HCT116 (cell line): ENCODE measurements around the gene HBP1. TPM values are rescaled to one million over a fixed set of nuclear protein-coding genes. Genes with fewer than 3 reads are reported as not detected.

ENCODE experiments used
- ATAC-seq: fragments of 200-7000 bp; cut with Tn5 transposase; 2 replicates; pipeline ENCODE4 v1.9.1; 2020; ENCODE audit warnings: mild to moderate bottlenecking, moderate library complexity
- BruUV-seq: library from RNA; stranded (reverse); fragments of 400-500 nt; replicated peaks from 2 replicates; lab custom pipeline; 2021; lab: Mats Ljungman, UMichigan
- CTCF ChIA-PET: fragments of 300-600 bp; sonication (Branson Sonifier 250); formaldehyde crosslinking; loops from one replicate; lab custom pipeline; 2021; ENCODE audit warnings: antibody characterized with exemption; lab: Charles Lee
- POLR2A ChIA-PET: fragments of 300-600, 350-600 bp; sonication (Branson Sonifier 250); formaldehyde crosslinking; loops from one replicate; lab custom pipeline; 2021; ENCODE audit warnings: antibody characterized with exemption; lab: Charles Lee
- RAD21 ChIA-PET, 2 experiments: fragments of 300-600 bp; sonication (Branson Sonifier 250); formaldehyde crosslinking; loops; one replicate each; lab custom pipeline; 2023; ENCODE audit warnings: low total read pairs in 2 of 2; ENCODE audit not compliant: uncharacterized antibody in 2 of 2, unreplicated experiment in 2 of 2, low non-redundant PET in 1 of 2; lab: Charles Lee
- DNase-seq: peaks from one replicate; pipeline ENCODE4 v3.0.0-alpha.2; 2010; ENCODE audit warnings: low read depth, low spot score
- H2AFZ ChIP-seq: fragments of 200-600 bp; shearing (Covaris generic), sonication (generic); 2 replicates; pipeline ENCODE4 v1.6.1; 2017; ENCODE audit warnings: low read depth, mixed run types, mixed read lengths, antibody characterized with exemption, low read length; ENCODE audit not compliant: poor library complexity, severe bottlenecking
- H3K27ac ChIP-seq: 2 replicates; pipeline ENCODE4 v1.5.1; 2012; ENCODE audit warnings: low read depth, low read length
- H3K27me3 ChIP-seq: fragments of 200-600 bp; sonication (generic); 2 replicates; pipeline ENCODE4 v1.6.1; 2016; ENCODE audit warnings: mixed run types, low read length, mixed read lengths; ENCODE audit not compliant: insufficient read depth
- H3K36me3 ChIP-seq, 2 experiments: fragments of 200-500 bp in 1 of 2; fragments of 200-600 bp in 1 of 2; sonication (Bioruptor generic) in 1 of 2; sonication (generic) in 1 of 2; 2 replicates each; pipeline versions ENCODE4 v1.5.1 to v1.6.1; 2014 to 2016; ENCODE audit warnings: low read length in 2 of 2, inconsistent platforms in 1 of 2, mixed read lengths in 1 of 2, mixed run types in 1 of 2; ENCODE audit not compliant: insufficient read depth in 2 of 2, control insufficient read depth in 1 of 2
- H3K4me1 ChIP-seq, 2 experiments: fragments of 200-600 bp in 1 of 2; sonication (generic) in 1 of 2; 2 replicates each; pipeline versions ENCODE4 v1.5.1 to v1.6.1; 2012 to 2017; ENCODE audit warnings: low read length in 2 of 2, inconsistent platforms in 1 of 2, mild to moderate bottlenecking in 1 of 2, mixed read lengths in 1 of 2, mixed run types in 1 of 2, moderate library complexity in 1 of 2; ENCODE audit not compliant: insufficient read depth in 2 of 2, control insufficient read depth in 1 of 2
- H3K4me2 ChIP-seq: fragments of 200-600 bp; sonication (generic); 2 replicates; pipeline ENCODE4 v1.6.1; 2017; ENCODE audit warnings: mixed run types, low read length, mixed read lengths
- H3K4me3 ChIP-seq, 2 experiments: fragments of 200-600 bp in 1 of 2; sonication (generic) in 1 of 2; replicated peaks in 1 of 2; 2 replicates each; pipeline ENCODE4 v1.5.1; 2011 to 2016; ENCODE audit warnings: low read length in 2 of 2, control low read depth in 1 of 2, low read depth in 1 of 2, mild to moderate bottlenecking in 1 of 2, mixed read lengths in 1 of 2, mixed run types in 1 of 2
- H3K79me2 ChIP-seq: fragments of 200-600 bp; sonication (generic); 2 replicates; pipeline ENCODE4 v1.6.1; 2017; ENCODE audit warnings: mild to moderate bottlenecking, mixed run types, low read length, moderate library complexity, mixed read lengths; ENCODE audit not compliant: insufficient read depth
- H3K9ac ChIP-seq: fragments of 200-600 bp; sonication (generic); 2 replicates; pipeline ENCODE4 v1.6.1; 2016; ENCODE audit warnings: low read length, mixed read lengths
- H3K9me2 ChIP-seq: fragments of 200-600 bp; sonication (generic), shearing (Covaris generic); 2 replicates; pipeline ENCODE4 v1.6.1; 2017; ENCODE audit warnings: mixed run types, mild to moderate bottlenecking, moderate library complexity; ENCODE audit not compliant: insufficient read depth
- H3K9me3 ChIP-seq, 2 experiments: fragments of 200-500 bp in 1 of 2; fragments of 200-600 bp in 1 of 2; sonication (Bioruptor generic) in 1 of 2; sonication (generic) in 1 of 2; 2 replicates each; pipeline ENCODE4 v1.6.1; 2014 to 2017; ENCODE audit warnings: low read length in 2 of 2, mixed read lengths in 2 of 2, inconsistent platforms in 1 of 2, low read depth in 1 of 2, mild to moderate bottlenecking in 1 of 2, mixed run types in 1 of 2, moderate library complexity in 1 of 2; ENCODE audit not compliant: control insufficient read depth in 1 of 2, insufficient read depth in 1 of 2
- H4K20me1 ChIP-seq: fragments of 200-600 bp; sonication (generic), shearing (Covaris generic); 2 replicates; pipeline ENCODE4 v1.6.1; 2017; ENCODE audit warnings: mixed run types, mild to moderate bottlenecking, moderate library complexity; ENCODE audit not compliant: insufficient read depth
- ELF1 ChIP-seq: IDR thresholded peaks from 2 replicates; pipeline ENCODE4 v1.6.1; 2012; ENCODE audit warnings: low read depth, borderline replicate concordance
- EZH2 ChIP-seq: fragments of 200-600 bp; sonication (generic); IDR thresholded peaks from 2 replicates; pipeline ENCODE4 v1.6.1; 2017; ENCODE audit warnings: antibody characterized with exemption, mixed run types
- EZH2phosphoT487 ChIP-seq: fragments of 200-600 bp; IDR thresholded peaks from 2 replicates; pipeline ENCODE4 v1.6.1; 2018; ENCODE audit warnings: antibody characterized with exemption, borderline replicate concordance
- REST ChIP-seq: IDR thresholded peaks from 2 replicates; pipeline ENCODE4 v1.6.1; 2012; ENCODE audit warnings: low read depth
- SIN3A ChIP-seq: IDR thresholded peaks from 2 replicates; pipeline ENCODE4 v1.6.1; 2012; ENCODE audit warnings: low read depth
- TCF7L2 ChIP-seq: IDR thresholded peaks from 2 replicates; pipeline ENCODE4 v1.7.0; 2011; ENCODE audit warnings: borderline replicate concordance, inconsistent platforms; ENCODE audit not compliant: insufficient read depth, insufficient read length; ENCODE audit errors: extremely low read depth
- YY1 ChIP-seq: IDR thresholded peaks from 2 replicates; pipeline ENCODE4 v1.6.1; 2011; ENCODE audit warnings: low read length, low read depth, moderate library complexity, mild to moderate bottlenecking; ENCODE audit not compliant: insufficient replicate concordance; ENCODE audit errors: extremely low read depth
- ZBTB33 ChIP-seq: IDR thresholded peaks from 2 replicates; pipeline ENCODE4 v1.6.1; 2011; ENCODE audit warnings: mild to moderate bottlenecking, low read length, moderate library complexity; ENCODE audit not compliant: insufficient replicate concordance; ENCODE audit errors: extremely low read depth
- ZFX ChIP-seq: fragments of 450-650 bp; IDR thresholded peaks from 2 replicates; pipeline ENCODE4 v1.6.1; 2017
- ZNF274 ChIP-seq: fragments of 200-500 bp; sonication (Bioruptor generic); IDR thresholded peaks from 2 replicates; pipeline ENCODE4 v1.6.1; 2014; ENCODE audit warnings: mild to moderate bottlenecking, low read depth, low read length, inconsistent platforms
- intact Hi-C: fragments of 100-400 bp; cut with micrococcal nuclease; formaldehyde crosslinking; loops from 2 replicates; pipeline ENCODE4 v1.10.0; 2022
- total RNA-seq: library from RNA; stranded (reverse); gene quantifications from one replicate; pipeline ENCODE4 v1.2.1, GENCODE V29; 2021; ENCODE audit not compliant: unreplicated experiment

HBP1 gene
- total RNA-seq, 1 experiment from 2014 or later = 24.3 TPM

GRCh38 chr7:107125475-107125874 is 43.3 kb upstream of the HBP1 start (continued):
- no peak for TF ChIP-seq ZBTB33

GRCh38 chr7:107128217-107128616 is 40.6 kb upstream of the HBP1 start:
- no peak overlapping the region for H3K4me3 ChIP-seq
- no peaks in the 10 kb centered on the region for H4K20me1 ChIP-seq
- no peaks in the 10 kb centered on the region for H3K9me3 ChIP-seq
- H3K27ac ChIP-seq = no peak overlapping the region
- H3K27me3 ChIP-seq = no peaks in the 10 kb centered on the region
- no peaks in the 10 kb centered on the region for H3K36me3 ChIP-seq
- no peaks in the 10 kb centered on the region for H3K4me1 ChIP-seq
- no peak overlapping the region for H3K4me2 ChIP-seq
- no peak for DNase-seq
- no peak for ATAC-seq
- no peaks in the 10 kb centered on the region for H3K9me2 ChIP-seq
- no peak overlapping the region for H2AFZ ChIP-seq
- ChIA-PET POLR2A (no interaction called here), RAD21 (no interaction called here), CTCF (no interaction called here)
- intact Hi-C loops = no loop called here
- BruUV-seq = no TSS peak
- no peak overlapping the region for H3K9ac ChIP-seq
- TF ChIP-seq EZH2 (no peak), ELF1 (no peak), EZH2phosphoT487 (no peak), REST (no peak), SIN3A (no peak), ZFX (no peak), TCF7L2 (no peak), YY1 (no peak), ZNF274 (no peak)
- H3K79me2 ChIP-seq = no peaks in the 10 kb centered on the region
